K562 (cell line): ENCODE measurements around the gene CNOT4. TPM values are rescaled to one million over a fixed set of nuclear protein-coding genes. Genes with fewer than 3 reads are reported as not detected.

Experiments
- CBFA2T3 ChIP-seq: fragments of 450-650 bp; IDR thresholded peaks from 2 replicates; pipeline ENCODE4 v1.6.1; 2017
- EP400 ChIP-seq: fragments of 450-650 bp; IDR thresholded peaks from 2 replicates; pipeline ENCODE4 v1.6.1; 2017; ENCODE audit warnings: antibody characterized with exemption, mild to moderate bottlenecking, moderate library complexity
- FOXK2 ChIP-seq, 2 experiments: fragments of 450-650 bp; IDR thresholded peaks in 1 of 2; conservative IDR thresholded peaks in 1 of 2; 2 replicates each; pipeline ENCODE4 v1.6.1; 2016; ENCODE audit warnings: low read depth in 2 of 2, mild to moderate bottlenecking in 1 of 2
- GATA2 ChIP-seq: sonication (generic); formaldehyde crosslinking; IDR thresholded peaks from 2 replicates; pipeline ENCODE4 v1.4.0; 2020; ENCODE audit warnings: mild to moderate bottlenecking, missing genetic modification reagents
- HDAC1 ChIP-seq, 2 experiments: fragments of 450-650 bp; IDR thresholded peaks; 2 replicates each; pipeline ENCODE4 v1.6.1; 2016 to 2017; ENCODE audit warnings: inconsistent platforms in 1 of 2, mild to moderate bottlenecking in 1 of 2, moderate library complexity in 1 of 2
- HDAC3 ChIP-seq: fragments of 450-650 bp; IDR thresholded peaks from 2 replicates; pipeline ENCODE4 v1.6.1; 2018; ENCODE audit warnings: borderline replicate concordance, mild to moderate bottlenecking, moderate library complexity; ENCODE audit not compliant: partially characterized antibody
- MIER1 ChIP-seq: fragments of 450-650 bp; IDR thresholded peaks from 2 replicates; pipeline ENCODE4 v1.6.1; 2016; ENCODE audit warnings: antibody characterized with exemption, mild to moderate bottlenecking, low read depth
- MYBL2 ChIP-seq, 2 experiments: fragments of 450-650 bp in 1 of 2; sonication (generic) in 1 of 2; formaldehyde crosslinking in 1 of 2; IDR thresholded peaks; 2 replicates each; pipeline versions ENCODE4 v1.6.1 to v1.8.1; 2017 to 2022; ENCODE audit warnings: borderline replicate concordance in 1 of 2, inconsistent platforms in 1 of 2, low read depth in 1 of 2, mild to moderate bottlenecking in 1 of 2, missing genetic modification reagents in 1 of 2, moderate library complexity in 1 of 2
- SMARCE1 ChIP-seq: fragments of 450-650 bp; IDR thresholded peaks from 2 replicates; pipeline ENCODE4 v1.7.1; 2016; ENCODE audit warnings: mild to moderate bottlenecking
- TRIM28 ChIP-seq: fragments of 450-650 bp; IDR thresholded peaks from 2 replicates; pipeline ENCODE4 v1.6.1; 2017
- ZNF75A ChIP-seq: fragments of 450-650 bp; formaldehyde crosslinking; IDR thresholded peaks from 2 replicates; pipeline ENCODE4 v1.4.0; 2020; ENCODE audit warnings: mild to moderate bottlenecking
- ZSCAN32 ChIP-seq: fragments of 450-650 bp; formaldehyde crosslinking; IDR thresholded peaks from 2 replicates; pipeline ENCODE4 v1.4.0; 2020; ENCODE audit warnings: mild to moderate bottlenecking, moderate library complexity
- polyA plus RNA-seq, 8 experiments: library from polyadenylated mRNA; depleted of rRNA in 4 of 8; stranded (reverse) in 5 of 8; unstranded in 3 of 8; fragments of >200 nt; fragmentation: Nextera tagmentation in 2 of 8; fragmentation: Illumina TruSeq in 1 of 8; extraction: Ambion mirVana in 2 of 8; extraction: Trizol in 1 of 8; gene quantifications; 2 replicates each; pipeline versions ENCODE4 v1.2.1 to v1.2.3, GENCODE V29; 2011 to 2014; ENCODE audit warnings: inconsistent platforms in 1 of 8, missing spikeins in 1 of 8
- total RNA-seq, 7 experiments: library from RNA; depleted of rRNA in 6 of 7; stranded (reverse); fragments of >200 nt in 6 of 7; fragmentation: Illumina TruSeq in 2 of 7; extraction: Trizol in 2 of 7; gene quantifications; 2 replicates each; pipeline versions ENCODE4 v1.2.1 to v1.2.3, GENCODE V29; 2011 to 2021; ENCODE audit warnings: low replicate concordance in 1 of 7
- TF ChIP-seq, protein P1 (sequence below), 2 experiments: IDR thresholded peaks in 1 of 2; conservative IDR thresholded peaks in 1 of 2; 2 replicates each; pipeline ENCODE4 v1.6.1; 2016; ENCODE audit warnings: low read depth in 2 of 2, mild to moderate bottlenecking in 1 of 2, missing compliant biosample characterization in 1 of 2, missing genetic modification characterization in 1 of 2, moderate library complexity in 1 of 2
- TF ChIP-seq, protein P2 (sequence below): fragments of 200-800 bp; sonication (Bioruptor generic); IDR thresholded peaks from 2 replicates; pipeline ENCODE4 v1.6.1; 2017; ENCODE audit warnings: missing genetic modification characterization, missing compliant biosample characterization
- TF ChIP-seq, protein P3 (sequence below), 2 experiments: fragments of 450-650 bp; formaldehyde crosslinking in 1 of 2; IDR thresholded peaks; 2 replicates each; pipeline versions ENCODE4 v1.4.0 to v1.6.1; 2014 to 2020; ENCODE audit warnings: mild to moderate bottlenecking in 2 of 2, borderline replicate concordance in 1 of 2, low read depth in 1 of 2

Gene CNOT4
- total and polyA plus RNA-seq, 9 of the 15 experiments (the other 6 are each of a cell fraction or from before 2014, with no cell fraction given), result 8.6 to 24.1 (median 15.4) TPM

DNA sequence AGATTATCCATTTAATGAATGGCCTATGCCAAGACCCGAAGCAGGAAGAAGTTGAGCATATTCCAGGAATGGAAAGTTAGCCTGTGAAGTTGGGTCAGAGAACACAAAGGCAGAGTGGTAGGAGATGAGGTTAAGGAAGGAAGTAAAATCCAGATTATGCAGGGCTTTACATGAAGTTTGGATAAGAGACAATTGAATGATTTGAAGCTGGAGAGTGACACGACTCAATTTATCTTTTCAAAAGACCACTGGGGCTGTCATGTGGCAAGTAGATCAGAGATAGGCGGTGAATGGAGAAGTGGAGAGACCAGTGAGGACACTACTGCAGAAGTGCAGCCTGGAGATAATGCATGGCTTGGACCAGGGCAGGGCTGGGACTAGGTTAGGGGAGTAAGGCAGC is 7.2 kb upstream of the CNOT4 start (continued):
- TF ChIP-seq ZNF75A (CRISPR knock-in tag) (0 out of 2 replicates have a peak, but pooled peaks have one; percentile 16), ZSCAN32 (CRISPR knock-in tag) (peak; percentile 27; the same call in 1 of the 2 replicates), FOXK2 (conservative IDR thresholded peaks at IDR 0.05 in 1 of 2, IDR thresholded peaks at IDR 0.05 in 1 of 2; ENCODE audit: low read depth in 2 of 2) (peak in 1 of 2 experiments; percentile 28; a peak in 1 of 4 replicates), EP400 (0 out of 2 replicates have a peak, but pooled peaks have one; percentile 20), GATA2 (CRISPR knock-in tag) (peak; percentile 84; the same call in 1 of the 2 replicates), SMARCE1 (peak; percentile 80; the same call in 1 of the 2 replicates), MYBL2 (IDR thresholded peaks at IDR 0.05; ENCODE audit: low read depth) (peak; percentile 30; the same call in 1 of the 2 replicates), MYBL2 (CRISPR knock-in tag; IDR thresholded peaks at IDR 0.05; ENCODE audit: borderline replicate concordance) (no peak), TRIM28 (0 out of 2 replicates have a peak, but pooled peaks have one; percentile 20), MIER1 (0 out of 2 replicates have a peak, but pooled peaks have one; percentile 25), CBFA2T3 (peak; percentile 77), HDAC3 (no peak), HDAC1 (IDR thresholded peaks at IDR 0.05) (peak in 1 of 2 experiments; percentile 85; a peak in 2 of 4 replicates)
- TF ChIP-seq, protein P1, sequence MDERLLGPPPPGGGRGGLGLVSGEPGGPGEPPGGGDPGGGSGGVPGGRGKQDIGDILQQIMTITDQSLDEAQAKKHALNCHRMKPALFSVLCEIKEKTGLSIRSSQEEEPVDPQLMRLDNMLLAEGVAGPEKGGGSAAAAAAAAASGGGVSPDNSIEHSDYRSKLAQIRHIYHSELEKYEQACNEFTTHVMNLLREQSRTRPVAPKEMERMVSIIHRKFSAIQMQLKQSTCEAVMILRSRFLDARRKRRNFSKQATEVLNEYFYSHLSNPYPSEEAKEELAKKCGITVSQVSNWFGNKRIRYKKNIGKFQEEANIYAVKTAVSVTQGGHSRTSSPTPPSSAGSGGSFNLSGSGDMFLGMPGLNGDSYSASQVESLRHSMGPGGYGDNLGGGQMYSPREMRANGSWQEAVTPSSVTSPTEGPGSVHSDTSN (CRISPR knock-in tag; IDR thresholded peaks at IDR 0.05; ENCODE audit: low read depth), result no peak
- TF ChIP-seq, protein P1 (tag; conservative IDR thresholded peaks at IDR 0.05; ENCODE audit: low read depth), result peak; percentile 88
- TF ChIP-seq, protein P2, sequence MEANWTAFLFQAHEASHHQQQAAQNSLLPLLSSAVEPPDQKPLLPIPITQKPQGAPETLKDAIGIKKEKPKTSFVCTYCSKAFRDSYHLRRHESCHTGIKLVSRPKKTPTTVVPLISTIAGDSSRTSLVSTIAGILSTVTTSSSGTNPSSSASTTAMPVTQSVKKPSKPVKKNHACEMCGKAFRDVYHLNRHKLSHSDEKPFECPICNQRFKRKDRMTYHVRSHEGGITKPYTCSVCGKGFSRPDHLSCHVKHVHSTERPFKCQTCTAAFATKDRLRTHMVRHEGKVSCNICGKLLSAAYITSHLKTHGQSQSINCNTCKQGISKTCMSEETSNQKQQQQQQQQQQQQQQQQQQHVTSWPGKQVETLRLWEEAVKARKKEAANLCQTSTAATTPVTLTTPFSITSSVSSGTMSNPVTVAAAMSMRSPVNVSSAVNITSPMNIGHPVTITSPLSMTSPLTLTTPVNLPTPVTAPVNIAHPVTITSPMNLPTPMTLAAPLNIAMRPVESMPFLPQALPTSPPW (CRISPR knock-in tag), result no peak
- TF ChIP-seq, protein P3, sequence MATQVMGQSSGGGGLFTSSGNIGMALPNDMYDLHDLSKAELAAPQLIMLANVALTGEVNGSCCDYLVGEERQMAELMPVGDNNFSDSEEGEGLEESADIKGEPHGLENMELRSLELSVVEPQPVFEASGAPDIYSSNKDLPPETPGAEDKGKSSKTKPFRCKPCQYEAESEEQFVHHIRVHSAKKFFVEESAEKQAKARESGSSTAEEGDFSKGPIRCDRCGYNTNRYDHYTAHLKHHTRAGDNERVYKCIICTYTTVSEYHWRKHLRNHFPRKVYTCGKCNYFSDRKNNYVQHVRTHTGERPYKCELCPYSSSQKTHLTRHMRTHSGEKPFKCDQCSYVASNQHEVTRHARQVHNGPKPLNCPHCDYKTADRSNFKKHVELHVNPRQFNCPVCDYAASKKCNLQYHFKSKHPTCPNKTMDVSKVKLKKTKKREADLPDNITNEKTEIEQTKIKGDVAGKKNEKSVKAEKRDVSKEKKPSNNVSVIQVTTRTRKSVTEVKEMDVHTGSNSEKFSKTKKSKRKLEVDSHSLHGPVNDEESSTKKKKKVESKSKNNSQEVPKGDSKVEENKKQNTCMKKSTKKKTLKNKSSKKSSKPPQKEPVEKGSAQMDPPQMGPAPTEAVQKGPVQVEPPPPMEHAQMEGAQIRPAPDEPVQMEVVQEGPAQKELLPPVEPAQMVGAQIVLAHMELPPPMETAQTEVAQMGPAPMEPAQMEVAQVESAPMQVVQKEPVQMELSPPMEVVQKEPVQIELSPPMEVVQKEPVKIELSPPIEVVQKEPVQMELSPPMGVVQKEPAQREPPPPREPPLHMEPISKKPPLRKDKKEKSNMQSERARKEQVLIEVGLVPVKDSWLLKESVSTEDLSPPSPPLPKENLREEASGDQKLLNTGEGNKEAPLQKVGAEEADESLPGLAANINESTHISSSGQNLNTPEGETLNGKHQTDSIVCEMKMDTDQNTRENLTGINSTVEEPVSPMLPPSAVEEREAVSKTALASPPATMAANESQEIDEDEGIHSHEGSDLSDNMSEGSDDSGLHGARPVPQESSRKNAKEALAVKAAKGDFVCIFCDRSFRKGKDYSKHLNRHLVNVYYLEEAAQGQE (IDR thresholded peaks at IDR 0.05; ENCODE audit: borderline replicate concordance), result peak; percentile 7; the same call in 1 of the 2 replicates
- TF ChIP-seq, protein P3 (CRISPR knock-in tag; IDR thresholded peaks at IDR 0.05; ENCODE audit: low read depth), result no peak
